ENCODE data around the gene HOMER2. TPM values are rescaled to one million over a fixed set of nuclear protein-coding genes. Genes with fewer than 3 reads are reported as not detected.

The HOMER2 gene
- total RNA-seq, 1 experiment from 2014 or later: 22.6 TPM

DNA sequence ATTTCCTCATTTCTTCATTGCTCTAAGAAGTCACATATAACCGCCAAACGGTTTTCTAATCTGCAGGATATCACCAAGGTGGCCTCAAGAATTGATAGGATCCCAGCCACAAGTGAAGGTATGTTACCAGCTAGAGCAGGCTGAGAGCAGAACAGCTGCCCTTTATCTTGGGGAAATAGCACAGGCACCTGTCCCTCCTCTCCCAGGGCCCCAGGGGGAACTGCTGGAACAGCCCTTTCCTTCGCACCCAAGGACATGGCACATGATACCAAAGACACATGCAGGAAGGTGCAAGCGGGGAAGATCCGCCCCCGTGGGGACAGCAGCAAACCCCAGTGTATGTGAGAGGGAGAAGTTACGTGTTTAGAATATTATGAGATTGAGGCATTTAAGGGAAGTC is 35.3 kb downstream of the HOMER2 start:
- H3K9me2 ChIP-seq (replicated peaks; ENCODE audit: low read length): no peaks in the 10 kb centered on the region
- TF ChIP-seq CTCF (conservative IDR thresholded peaks at IDR 0.05; ENCODE audit: low read depth, low read length): no peak
- no peak for TF ChIP-seq EZH2phosphoT487 (IDR thresholded peaks at IDR 0.05; ENCODE audit: borderline replicate concordance, low read length)
- TF ChIP-seq EZH2 (IDR thresholded peaks at IDR 0.05; ENCODE audit: low read length, unreplicated experiment): no peak
- no peak overlapping the region for H3K27ac ChIP-seq (ENCODE audit: low read length)
- BruUV-seq (replicated peaks): no TSS peak
- no peaks in the 10 kb centered on the region for H3K27me3 ChIP-seq (ENCODE audit: low read length)
- no peaks in the 10 kb centered on the region for H3F3A ChIP-seq (ENCODE audit: low read length, unreplicated experiment)
- no peaks in the 10 kb centered on the region; the same call in 1 of the 2 replicates for H3K4me1 ChIP-seq (ENCODE audit: insufficient read depth, low read length)
- no peaks in the 10 kb centered on the region for H3K9me3 ChIP-seq (ENCODE audit: low read length)
- ATAC-seq: no peak
- no peaks in the 10 kb centered on the region for H3K36me3 ChIP-seq (ENCODE audit: low read depth, low read length)
- H3K4me2 ChIP-seq (ENCODE audit: low read length): no peak overlapping the region
- intact Hi-C loops (cut with micrococcal nuclease): loop anchor here (5.0 kb wide), 1 partner anchor 70 kb away; the partner anchor contains the start of gene RAMAC
- H3K4me3 ChIP-seq (ENCODE audit: low read length): no peak overlapping the region
- H3K9ac ChIP-seq (ENCODE audit: low read length): no peak overlapping the region
- no peaks in the 10 kb centered on the region for H4K20me1 ChIP-seq (ENCODE audit: low read length)
- no peaks in the 10 kb centered on the region for H3K79me2 ChIP-seq (ENCODE audit: low read length)
- DNase-seq: no peak
- H2AFZ ChIP-seq (ENCODE audit: low read length): no peak overlapping the region
- ChIA-PET CTCF (no interaction called here), POLR2A (ENCODE audit: unreplicated experiment) (no interaction called here)

- Histone ChIP-seq H3K9ac (ENCODE audit: low read length) (no peak overlapping the region), H2AFZ (ENCODE audit: low read length) (no peak overlapping the region), H3K4me2 (ENCODE audit: low read length) (no peak overlapping the region), H3K4me1 (ENCODE audit: insufficient read depth, low read length) (no peaks in the 10 kb centered on the region; the same call in 1 of the 2 replicates), H3K27me3 (ENCODE audit: low read length) (no peaks in the 10 kb centered on the region), H4K20me1 (ENCODE audit: low read length) (no peaks in the 10 kb centered on the region), H3K9me2 (replicated peaks; ENCODE audit: low read length) (no peaks in the 10 kb centered on the region), H3K36me3 (ENCODE audit: low read depth, low read length) (no peaks in the 10 kb centered on the region), H3K4me3 (ENCODE audit: low read length) (no peak overlapping the region), H3F3A (ENCODE audit: low read length, unreplicated experiment) (no peaks in the 10 kb centered on the region), H3K27ac (ENCODE audit: low read length) (no peak overlapping the region), H3K9me3 (ENCODE audit: low read length) (no peaks in the 10 kb centered on the region), H3K79me2 (ENCODE audit: low read length) (no peaks in the 10 kb centered on the region)
- BruUV-seq (replicated peaks): no TSS peak
- ChIA-PET CTCF (interaction anchor here (0.6 kb wide), 1 partner anchor 236 kb away, joined by 3 read pairs; no protein-coding TSS in a partner anchor), POLR2A (ENCODE audit: unreplicated experiment) (interaction anchor here (0.6 kb wide), 1 partner anchor 80 kb away, joined by 5 read pairs; no protein-coding TSS in a partner anchor)
- TF ChIP-seq CTCF (conservative IDR thresholded peaks at IDR 0.05; ENCODE audit: low read depth, low read length) (no peak), EZH2phosphoT487 (IDR thresholded peaks at IDR 0.05; ENCODE audit: borderline replicate concordance, low read length) (no peak), EZH2 (IDR thresholded peaks at IDR 0.05; ENCODE audit: low read length, unreplicated experiment) (no peak)
- intact Hi-C loops (cut with micrococcal nuclease): loop anchor here (5.0 kb wide), 1 partner anchor 71 kb away; the partner anchor contains the start of gene RAMAC
- DNase-seq (no peak), ATAC-seq (no peak)
Measured at GRCh38 chr15:82916161-82916952, 36.2 kb downstream of the HOMER2 start.

- ChIA-PET CTCF (interaction anchor here (0.7 kb wide), 1 partner anchor 70 kb away, joined by 8 read pairs; no protein-coding TSS in a partner anchor), POLR2A (ENCODE audit: unreplicated experiment) (no interaction called here)
- Histone ChIP-seq H3K4me3 (ENCODE audit: low read length) (no peak overlapping the region), H3K9ac (ENCODE audit: low read length) (no peak overlapping the region), H3K4me2 (ENCODE audit: low read length) (no peak overlapping the region), H3F3A (ENCODE audit: low read length, unreplicated experiment) (no peaks in the 10 kb centered on the region), H3K27ac (ENCODE audit: low read length) (no peak overlapping the region), H3K9me3 (ENCODE audit: low read length) (no peaks in the 10 kb centered on the region), H3K4me1 (ENCODE audit: insufficient read depth, low read length) (no peaks in the 10 kb centered on the region; the same call in 1 of the 2 replicates), H2AFZ (ENCODE audit: low read length) (no peak overlapping the region), H3K27me3 (ENCODE audit: low read length) (no peaks in the 10 kb centered on the region), H3K36me3 (ENCODE audit: low read depth, low read length) (no peaks in the 10 kb centered on the region), H3K9me2 (replicated peaks; ENCODE audit: low read length) (no peaks in the 10 kb centered on the region), H3K79me2 (ENCODE audit: low read length) (no peaks in the 10 kb centered on the region), H4K20me1 (ENCODE audit: low read length) (no peaks in the 10 kb centered on the region)
- intact Hi-C loops (cut with micrococcal nuclease): no loop called here
- BruUV-seq (replicated peaks): no TSS peak
- TF ChIP-seq CTCF (conservative IDR thresholded peaks at IDR 0.05; ENCODE audit: low read depth, low read length) (no peak), EZH2phosphoT487 (IDR thresholded peaks at IDR 0.05; ENCODE audit: borderline replicate concordance, low read length) (no peak), EZH2 (IDR thresholded peaks at IDR 0.05; ENCODE audit: low read length, unreplicated experiment) (no peak)
- DNase-seq: no peak
- no peak for ATAC-seq
Measured at GRCh38 chr15:82914396-82914795, 38.1 kb downstream of the HOMER2 start.

All from PC-3 (cell line).